Right renal pelvis (tissue), 4 donors: ENCODE results near the gene NT5DC4. TPM values are rescaled to one million over a fixed set of nuclear protein-coding genes. Genes with fewer than 3 reads are reported as not detected.

Source experiments
- DNase-seq, 4 donors: peaks; one replicate each; pipeline ENCODE4 v3.0.0-alpha.2; 2013; ENCODE audit warnings: low read depth in 4 of 4, low spot score in 3 of 4, missing footprints in 1 of 4
- polyA plus RNA-seq, 4 donors: library from polyadenylated mRNA; unstranded; fragments of 120-200 nt; gene quantifications; one replicate each; pipeline ENCODE4 v1.2.1, GENCODE V29; 2013; ENCODE audit not compliant: insufficient read length in 4 of 4

NT5DC4 gene
- polyA plus RNA-seq, 4 donors: 0.08 to 0.48 (median 0.29) TPM; not detected in 1

GRCh38 chr2:112777036-112777435 lies 56.2 kb downstream of the NT5DC4 start:
- no peak for DNase-seq

DNA sequence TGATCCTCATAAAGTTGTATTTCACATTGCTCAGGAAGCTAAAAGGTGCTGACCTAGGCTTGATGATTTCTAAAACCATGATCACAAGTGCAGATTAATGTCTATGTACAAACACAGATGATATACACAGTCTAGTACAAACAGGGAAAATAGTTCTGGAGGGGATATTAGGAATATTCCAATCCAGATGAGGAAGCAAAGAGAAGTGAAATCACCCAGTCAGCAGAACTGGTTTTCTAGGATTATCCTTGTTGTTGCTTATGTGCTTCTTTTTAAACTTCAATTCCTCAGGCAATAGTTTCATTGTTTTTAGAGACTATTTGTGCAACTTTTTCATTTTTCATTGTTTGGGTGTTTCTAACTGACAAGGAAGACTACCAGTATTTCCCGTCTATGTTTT lies 58.8 kb downstream of the NT5DC4 start:
- no peak for DNase-seq

GRCh38 chr2:112782234-112782799 lies 61.5 kb downstream of the NT5DC4 start:
- DNase-seq: no peak

DNA sequence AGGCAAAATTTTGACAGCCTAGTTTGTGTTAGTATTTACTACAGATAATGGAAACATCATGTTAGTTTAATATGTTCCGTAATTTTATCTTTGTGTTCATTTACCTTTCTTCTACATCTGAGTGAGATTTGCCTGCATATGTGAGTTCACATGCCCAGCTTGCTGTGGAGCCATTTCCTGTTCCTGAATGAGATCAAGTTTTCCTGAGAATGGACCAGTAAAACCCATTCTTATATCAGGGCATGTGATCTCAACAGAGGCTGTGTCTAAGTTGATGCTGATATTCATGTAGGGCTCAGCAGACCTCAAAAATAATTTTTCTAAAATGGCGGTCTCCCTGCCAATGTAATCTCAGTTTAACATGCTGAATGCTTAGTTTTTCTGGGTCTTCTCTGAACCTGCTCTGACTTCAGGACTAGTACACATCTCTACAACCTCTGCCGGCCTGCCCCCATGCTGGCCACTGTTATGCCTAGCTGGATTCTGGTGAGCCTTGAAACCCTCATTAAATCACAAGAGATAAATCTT lies 62.4 kb downstream of the NT5DC4 start:
- no peak for DNase-seq

- no peak for DNase-seq
Measured at GRCh38 chr2:112784199-112785189, 63.7 kb downstream of the NT5DC4 start, which contains the start of gene IL1A. Gene IL1A, minus strand, starts transcription at chr2:112784493. Its CDS starts 723 bp downstream, at chr2:112783770.

DNA sequence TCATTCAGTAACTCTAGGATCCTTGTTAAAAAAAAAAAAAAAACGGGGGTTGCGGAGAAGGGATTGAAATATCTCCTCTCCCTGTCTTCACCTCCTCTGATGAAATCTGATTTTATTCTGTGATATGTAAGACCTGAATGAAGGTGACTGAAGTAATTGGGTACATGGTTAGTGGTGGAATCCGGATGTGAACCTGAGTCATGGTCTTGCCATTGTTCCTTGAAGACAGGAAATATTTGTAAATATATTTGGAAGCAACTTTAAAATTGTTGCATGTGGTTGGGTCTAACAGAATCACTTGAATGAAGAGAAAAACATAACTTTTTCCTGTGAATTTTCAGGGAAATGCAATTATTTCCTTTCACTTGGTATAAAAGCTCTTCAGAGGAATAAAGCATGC lies 66.5 kb downstream of the NT5DC4 start:
- DNase-seq: no peak

GRCh38 chr2:112787729-112788393 lies 67.0 kb downstream of the NT5DC4 start:
- no peak for DNase-seq

- DNase-seq: no peak
Measured at GRCh38 chr2:112788653-112789052, 67.8 kb downstream of the NT5DC4 start.

Other genes with a start within 250 kb of the NT5DC4 start
- gene TTL, start 238.9 kb upstream of the NT5DC4 start, polyA plus RNA-seq: 10 to 100 TPM; 32.9 to 41.0 (median 38.3) TPM
- gene POLR1B, start 178.6 kb upstream of the NT5DC4 start, polyA plus RNA-seq: 10 to 100 TPM; 19.2 to 27.0 (median 25.1) TPM
- 10 to 100 TPM; 24.4 to 37.4 (median 27.3) TPM for gene CHCHD5, start 136.4 kb upstream of the NT5DC4 start, polyA plus RNA-seq
- gene SLC20A1, start 75.1 kb upstream of the NT5DC4 start, polyA plus RNA-seq: 10 to 100 TPM; 37.3 to 42.9 (median 41.9) TPM
- 10 to 100 TPM; 13.8 to 16.6 (median 15.2) TPM for gene CKAP2L, start 43.6 kb downstream of the NT5DC4 start, polyA plus RNA-seq
- gene IL1A, start 63.5 kb downstream of the NT5DC4 start, polyA plus RNA-seq: under 1 TPM in 2 of 4 donors, not detected in 2; 0.23 to 0.31 TPM
- gene IL1B, start 115.8 kb downstream of the NT5DC4 start, polyA plus RNA-seq: 1 to 10 TPM in 1 of 4 donors, under 1 TPM in 3; 0.43 to 1.2 (median 0.84) TPM
- gene IL37, start 190.1 kb downstream of the NT5DC4 start, polyA plus RNA-seq: under 1 TPM in 2 of 4 donors, not detected in 2; 0.26 to 0.27 TPM